SKM-1 treated with dmso at 0.1 percent for 144 hours (cell line): ENCODE measurements around the gene ZNF141.
"Not testable (repeated sequence)": the region's sequence is repeated elsewhere in the genome, so short reads cannot be mapped to it uniquely, and the experiment has no call there.

Source experiments
- DNase-seq: peaks from one replicate; lab custom pipeline; 2025; ENCODE audit not compliant: unreplicated experiment; lab: John Stamatoyannopoulos, UW

Gene ZNF141

DNA sequence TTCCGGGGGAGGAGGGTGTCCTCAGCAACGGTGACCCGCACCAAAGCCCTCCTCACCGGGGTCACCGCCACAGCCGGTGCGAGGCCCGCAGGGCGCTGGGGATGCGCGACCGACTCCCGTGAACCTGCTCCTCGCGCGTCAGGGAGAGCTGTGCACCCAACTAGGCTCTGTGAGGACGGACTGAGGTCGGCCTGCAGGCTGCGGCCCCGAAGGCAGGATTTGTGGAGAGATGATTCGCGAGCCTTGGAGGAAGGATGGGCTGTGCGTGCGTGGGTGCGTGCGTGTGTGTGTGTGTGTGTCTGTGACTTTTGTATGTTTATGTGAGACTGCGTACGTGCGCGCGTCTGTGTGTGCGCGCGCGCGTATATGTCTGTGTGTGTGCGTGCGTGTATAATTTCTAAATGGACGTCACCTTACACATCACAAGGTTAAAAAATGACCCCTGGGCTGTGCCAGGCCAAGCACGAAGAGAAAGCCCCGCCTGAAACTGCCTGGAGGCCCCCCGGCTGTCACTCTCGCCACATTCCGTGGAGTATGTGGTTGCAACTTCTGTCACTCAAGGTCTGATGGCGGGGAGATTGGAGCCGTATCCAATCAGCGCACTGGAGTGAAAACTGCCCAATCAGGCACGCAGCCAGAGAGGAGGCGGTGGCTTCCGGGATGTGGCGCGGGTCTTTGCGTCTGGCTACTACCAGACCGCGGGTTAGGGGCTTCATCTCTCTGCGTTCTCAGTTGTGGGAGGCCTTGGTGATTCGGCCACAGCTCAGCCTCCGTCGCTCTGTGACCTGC, at the start of gene ZNF141:
ZNF141 (plus strand) TSS at position 672 of the 789 bp plus-strand sequence. CDS start 170 bp downstream, outside the sequence.
- DNase-seq = peak; percentile 89

DNA sequence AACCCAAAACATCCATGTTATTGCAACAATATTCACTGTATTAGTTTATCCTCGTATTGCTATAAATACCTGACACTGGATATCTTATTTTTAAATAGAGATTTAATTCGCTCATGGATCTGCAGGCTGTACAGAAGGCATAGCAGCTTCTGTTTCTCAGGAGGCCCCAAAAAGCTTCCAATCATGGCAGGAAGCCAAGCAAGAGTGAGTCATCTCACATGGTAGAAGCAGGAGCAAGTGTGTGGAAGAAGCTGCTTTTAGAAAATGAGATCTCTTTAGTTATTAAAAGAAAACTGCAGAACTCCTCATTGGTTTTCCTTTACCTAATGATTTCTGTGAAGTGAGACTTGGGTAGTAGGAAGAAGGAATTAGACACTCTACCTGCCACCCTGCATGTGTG, 48.7 kb upstream of the ZNF141 start:
- no peak for DNase-seq

DNA sequence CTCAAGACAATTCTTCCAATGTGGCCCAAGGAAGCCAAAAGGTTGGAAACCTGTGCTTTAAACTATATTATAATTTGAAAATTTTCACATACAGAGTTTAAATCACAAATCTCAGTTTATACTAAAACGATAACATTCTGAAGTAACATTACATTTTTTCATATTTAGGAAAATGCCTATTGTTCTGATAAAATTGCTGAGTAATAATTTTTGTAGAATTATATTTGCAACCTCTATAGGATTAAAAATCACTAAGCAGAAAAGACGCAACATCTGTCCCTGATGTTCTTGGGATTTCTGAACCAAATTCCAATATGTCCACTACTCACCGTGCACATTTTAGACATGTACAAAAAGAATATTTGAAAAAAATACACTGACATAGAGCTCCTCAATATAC, 42.9 kb upstream of the ZNF141 start:
- no peak for DNase-seq

DNA sequence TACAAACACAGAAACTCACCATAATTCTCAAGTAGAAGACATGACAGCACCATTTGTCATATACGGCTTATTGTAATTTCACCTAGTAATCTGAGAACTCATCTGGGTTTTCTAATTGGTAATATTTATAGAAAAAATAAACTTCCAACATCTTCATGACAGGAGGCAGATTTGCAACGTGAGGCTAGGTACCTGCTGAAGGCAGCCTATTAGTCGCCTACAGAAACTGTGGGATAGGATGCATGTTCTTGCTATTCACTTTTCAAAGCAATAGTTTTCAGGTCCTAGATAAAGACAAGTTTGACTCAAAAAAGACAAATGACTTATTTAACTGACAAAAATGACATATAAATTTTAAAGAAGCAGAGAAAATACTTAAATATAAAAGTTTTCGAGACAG, 35.2 kb upstream of the ZNF141 start:
- DNase-seq = no peak

DNA sequence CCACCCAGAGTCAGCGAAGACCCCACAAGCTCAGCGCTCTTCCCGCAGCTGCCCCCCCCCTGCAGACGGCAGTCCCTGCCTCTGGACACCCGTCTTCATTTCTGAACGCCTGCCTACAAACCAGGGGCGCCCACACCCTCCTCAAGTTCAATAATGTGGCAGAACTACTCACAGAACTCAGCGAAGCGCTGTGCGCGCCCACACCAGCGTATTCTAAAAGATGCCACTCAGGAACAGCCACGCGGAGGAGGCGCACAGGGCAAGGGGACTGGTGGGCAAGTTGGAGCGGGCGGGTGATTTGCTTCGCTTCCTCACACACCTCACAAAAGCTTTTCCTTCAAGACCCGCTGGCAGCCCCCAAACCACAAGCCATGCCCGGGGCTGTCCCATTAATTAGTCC, 33.1 kb upstream of the ZNF141 start:
- not testable (repeated sequence) for DNase-seq

DNA sequence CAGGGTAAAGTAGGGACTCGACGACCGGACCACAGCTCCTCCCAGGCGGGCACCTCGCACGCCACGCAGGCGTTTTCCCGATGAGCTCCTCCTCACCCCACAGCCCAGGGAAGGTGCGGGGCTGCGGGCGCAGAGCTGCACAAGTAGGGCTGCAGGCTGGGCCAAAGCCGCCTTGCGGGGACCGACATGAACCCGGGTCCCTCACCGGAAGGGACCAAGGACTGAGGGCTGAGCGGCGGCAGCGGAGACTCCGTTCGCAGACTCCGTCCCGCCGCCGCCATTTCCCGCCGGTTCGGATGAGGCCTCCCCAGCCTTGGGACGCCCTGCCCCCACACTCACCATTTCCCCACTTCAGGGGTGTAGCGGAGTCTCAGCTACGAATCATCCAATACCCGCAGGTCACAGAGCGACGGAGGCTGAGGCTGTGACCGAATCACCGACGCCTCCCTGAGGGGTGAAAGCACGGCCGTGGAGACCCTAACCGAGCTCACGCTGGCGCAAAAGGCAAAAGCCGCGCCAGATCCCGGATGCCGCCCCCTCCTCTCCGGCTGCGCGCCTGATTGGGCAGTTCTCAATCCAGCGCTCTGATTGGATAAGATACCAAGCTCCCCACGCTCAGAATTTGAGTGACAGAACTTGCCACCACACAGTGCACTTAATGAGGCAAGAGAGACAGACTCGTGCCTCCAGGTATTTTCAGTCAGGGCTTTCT, 32.5 kb upstream of the ZNF141 start, which contains the start of gene ZNF732:
ZNF732 (minus strand) TSS at position 506 of the 712 bp plus-strand sequence; CDS start at position 342, 164 bp downstream.
- DNase-seq = no peak

DNA sequence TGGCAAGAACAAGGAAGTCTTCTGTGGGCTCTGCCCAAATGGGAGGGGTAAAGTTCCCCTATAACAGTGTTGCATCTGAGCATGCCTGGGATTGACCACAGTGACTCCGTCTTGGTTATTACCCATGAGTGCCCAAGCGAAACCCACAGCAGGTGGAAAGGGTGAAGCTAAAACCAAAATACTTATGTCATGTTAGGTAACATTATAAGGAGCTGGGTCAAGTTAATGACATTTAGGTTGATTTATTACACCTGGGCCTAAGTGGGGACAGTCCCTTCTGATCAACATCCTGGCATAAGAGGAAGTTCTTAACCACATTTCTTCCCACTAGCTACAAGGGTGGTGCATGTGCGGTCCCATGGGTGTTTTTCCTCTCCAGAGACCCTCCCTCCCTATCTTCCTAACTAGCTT, 31.1 kb upstream of the ZNF141 start:
- DNase-seq = peak; percentile 56

DNA sequence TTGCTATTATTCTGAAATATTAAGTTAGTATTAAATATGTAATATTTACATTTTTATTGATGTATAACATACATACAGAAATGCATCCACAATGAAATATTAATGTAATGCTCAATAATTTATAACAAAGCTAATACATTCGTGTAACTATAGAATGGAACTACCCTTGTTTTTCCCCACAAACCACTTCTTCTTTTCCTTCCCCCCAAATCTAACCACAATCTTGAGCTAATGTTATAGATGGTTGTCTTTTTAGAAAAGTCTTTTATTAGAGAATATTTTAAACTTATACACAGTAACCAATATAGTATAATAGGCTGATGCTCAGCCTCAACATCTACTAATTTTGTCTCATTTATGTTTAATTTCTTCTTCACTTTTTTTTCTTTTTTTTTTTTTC, 27.8 kb upstream of the ZNF141 start:
- no peak for DNase-seq

DNA sequence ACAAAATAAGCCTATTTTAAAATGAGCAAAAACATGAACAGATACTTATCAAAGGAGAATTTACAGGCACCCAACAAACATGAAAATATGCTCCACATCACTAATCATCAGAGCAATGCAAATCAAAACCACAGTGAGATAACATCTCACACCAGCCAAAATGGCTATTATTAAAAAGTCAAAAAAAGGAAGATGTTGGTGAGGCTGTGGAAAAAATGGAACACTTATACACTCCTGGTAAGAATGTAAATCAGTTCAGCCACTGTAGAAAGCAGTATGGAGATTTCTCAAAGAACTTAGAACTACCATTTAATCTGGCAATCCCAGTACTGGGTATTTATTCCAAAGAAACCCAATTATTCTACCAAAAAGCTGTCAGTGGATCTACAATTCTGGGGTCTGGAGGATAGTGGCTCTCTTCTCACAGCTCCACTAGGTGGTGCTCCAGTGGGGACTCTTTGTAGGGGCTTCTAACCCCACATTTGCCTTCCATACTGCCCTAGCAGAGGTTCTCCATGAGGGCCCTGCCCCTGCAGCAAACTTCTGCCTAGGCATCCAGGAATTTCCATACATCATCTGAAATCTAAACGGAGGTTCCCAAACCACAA, 23.2 kb upstream of the ZNF141 start:
- DNase-seq = no peak

DNA sequence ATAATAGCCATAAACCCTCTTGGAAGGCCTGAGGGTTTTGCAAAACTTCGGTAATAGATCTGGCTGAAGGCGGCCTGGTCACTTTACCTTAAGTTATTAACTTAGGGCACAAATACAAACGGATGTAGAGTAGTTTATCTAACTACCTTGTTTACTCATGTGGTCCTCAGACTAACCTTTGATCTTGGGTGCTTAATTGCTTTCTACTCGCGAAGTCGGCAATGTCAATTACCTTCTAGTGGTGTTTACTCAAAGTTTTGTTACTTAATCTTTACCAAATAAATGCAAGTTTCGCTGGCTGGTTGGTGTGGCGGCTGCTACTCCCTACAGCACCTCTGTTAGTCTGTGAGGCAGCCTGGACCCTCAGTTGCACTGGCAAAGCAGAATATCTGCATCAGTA, 8.9 kb upstream of the ZNF141 start:
- no peak for DNase-seq

DNA sequence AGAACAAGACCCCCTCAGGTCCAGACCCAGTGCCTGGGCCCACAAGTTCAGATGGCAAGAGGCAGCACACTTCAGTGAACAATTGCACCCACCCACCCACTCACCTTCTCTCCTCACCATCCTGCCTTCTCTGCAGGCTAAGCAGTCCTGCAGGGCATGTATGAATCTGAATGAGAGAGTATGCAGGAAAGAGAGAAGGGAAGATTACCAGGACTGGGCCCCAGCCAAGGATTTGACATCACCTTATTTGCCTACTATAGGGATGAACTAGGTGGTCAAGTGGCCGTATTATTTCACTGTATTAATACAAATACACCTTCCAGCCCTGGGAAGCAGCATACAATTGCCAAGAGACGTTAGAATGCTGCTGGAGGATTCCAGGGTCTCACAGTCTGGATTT, 2.1 kb upstream of the ZNF141 start:
- no peak for DNase-seq

DNA sequence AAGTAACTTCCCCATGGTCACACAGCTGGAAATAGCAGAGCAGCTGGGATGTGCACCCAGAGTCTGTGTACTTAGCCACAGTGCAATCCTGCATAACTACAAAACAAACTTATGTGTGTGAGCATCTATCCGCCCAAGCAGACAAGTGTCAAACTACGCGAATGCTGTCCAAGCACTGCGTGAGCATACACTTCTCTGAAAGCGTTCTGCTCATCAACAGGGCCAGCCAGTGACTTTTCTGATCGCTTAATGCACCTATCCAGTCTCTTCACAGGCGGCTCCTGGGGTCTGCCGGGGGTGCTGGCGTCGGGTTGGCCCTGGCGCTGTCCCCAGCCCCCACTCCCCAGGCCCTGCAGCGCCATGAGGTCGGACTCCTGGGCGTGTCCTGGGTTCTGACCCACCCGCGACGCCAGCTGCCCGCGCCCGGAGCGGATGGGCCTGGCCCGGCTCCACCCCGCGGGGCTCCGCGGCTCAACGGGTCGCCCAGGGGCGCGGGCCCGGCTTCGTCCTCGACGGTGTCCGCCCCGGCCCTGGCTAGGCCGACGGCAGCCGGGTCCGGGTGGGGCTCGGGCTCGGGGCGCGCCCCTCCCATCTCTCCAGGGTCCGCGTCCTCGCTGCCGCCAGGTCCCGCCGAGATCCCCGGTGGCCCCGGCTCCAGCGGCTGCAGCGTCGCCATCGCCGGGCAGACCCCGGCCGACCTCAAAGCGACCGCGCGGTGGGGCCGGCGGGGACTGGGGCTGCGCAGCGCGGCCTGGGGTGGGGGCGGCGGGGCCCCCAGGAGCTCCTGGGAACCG, 1.3 kb upstream of the ZNF141 start:
- DNase-seq = no peak

DNA sequence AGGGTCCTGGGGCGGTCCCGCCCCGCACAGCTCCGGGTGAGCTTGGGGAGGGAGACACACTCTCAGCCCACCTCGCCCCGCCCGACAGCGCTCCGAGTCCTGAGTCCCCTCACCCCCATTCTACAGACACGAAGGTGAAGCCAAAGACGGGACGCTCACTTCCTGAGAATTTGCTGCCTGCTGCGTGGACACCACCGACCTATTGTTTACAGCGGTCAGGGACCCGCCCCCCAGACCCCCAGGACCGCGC, 796 bp upstream of the ZNF141 start:
- DNase-seq = no peak

DNA sequence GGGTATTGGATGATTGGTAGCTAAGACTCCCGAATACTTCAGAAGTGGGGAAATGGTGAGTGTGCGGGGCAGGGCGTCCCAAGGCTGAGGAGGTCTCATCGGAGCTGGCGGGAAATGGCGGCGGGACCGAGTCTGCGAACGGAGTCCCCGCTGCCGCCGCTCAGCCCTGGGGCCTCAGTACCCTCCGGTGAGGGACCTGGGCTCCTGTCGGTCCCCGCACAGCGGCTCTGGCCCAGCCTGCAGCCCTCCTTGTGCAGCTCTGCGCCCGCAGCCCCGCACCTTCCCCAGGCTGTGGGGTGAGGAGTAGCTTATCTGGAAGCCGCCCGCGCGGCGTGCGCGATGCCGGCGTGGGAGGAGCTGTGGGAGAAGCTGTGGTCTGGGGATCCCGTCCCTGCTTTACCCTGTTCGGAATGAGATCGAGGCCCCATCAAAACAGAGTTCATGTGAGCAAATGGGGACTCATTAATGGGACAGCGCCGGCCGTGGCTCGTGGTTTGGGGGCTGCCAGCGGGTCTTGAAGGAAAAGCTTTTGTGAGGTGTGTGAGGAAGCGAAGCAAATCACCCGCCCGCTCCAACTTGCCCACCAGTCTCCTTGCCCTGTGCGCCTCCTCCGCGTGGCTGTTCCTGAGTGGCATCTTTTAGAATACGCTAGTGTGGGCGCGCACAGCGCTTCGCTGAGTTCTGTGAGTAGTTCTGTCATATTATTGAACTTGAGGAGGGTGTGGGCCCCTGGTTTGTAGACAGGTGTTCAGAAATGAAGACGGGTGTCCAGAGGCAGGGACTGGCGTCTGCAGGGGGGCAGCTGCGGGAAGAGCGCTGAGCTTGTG, 531 bp downstream of the ZNF141 start:
- DNase-seq = no peak

DNA sequence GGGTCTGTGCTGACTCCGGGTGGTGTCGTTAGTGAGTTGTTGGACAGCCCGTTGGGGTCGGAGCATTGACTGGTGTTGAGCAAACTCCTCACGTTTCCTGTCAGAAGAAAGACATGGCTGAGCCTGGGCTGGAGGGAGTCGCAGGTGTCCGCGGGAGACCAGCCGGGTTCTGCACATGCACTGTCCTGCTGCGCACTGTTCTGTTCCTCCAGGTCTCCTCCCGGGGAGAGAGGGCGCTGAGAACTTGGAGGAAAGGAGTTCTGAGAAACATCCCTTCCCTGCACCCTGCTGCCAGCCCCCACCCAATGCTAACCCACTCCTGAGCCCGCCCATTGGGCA, 1.1 kb downstream of the ZNF141 start:
- DNase-seq = no peak

DNA sequence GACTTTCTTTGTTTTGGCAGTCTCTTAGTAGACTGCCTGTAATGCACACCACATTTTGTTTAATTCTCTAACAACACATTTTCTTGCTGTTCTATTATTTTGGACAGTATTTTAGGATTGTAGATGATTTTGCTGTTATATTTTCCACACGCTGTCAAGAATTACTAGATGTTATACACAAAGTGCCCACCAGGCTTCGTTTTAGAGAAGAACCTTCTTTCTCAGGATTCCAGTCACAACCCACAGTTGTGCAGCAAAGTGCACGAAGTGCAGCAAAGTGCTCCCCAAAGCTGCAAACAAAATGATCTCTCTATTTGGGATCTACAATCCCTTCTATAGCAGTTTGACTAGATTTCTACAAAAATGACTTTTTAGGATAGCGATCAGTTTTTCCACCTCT, 2.4 kb downstream of the ZNF141 start:
- no peak for DNase-seq

DNA sequence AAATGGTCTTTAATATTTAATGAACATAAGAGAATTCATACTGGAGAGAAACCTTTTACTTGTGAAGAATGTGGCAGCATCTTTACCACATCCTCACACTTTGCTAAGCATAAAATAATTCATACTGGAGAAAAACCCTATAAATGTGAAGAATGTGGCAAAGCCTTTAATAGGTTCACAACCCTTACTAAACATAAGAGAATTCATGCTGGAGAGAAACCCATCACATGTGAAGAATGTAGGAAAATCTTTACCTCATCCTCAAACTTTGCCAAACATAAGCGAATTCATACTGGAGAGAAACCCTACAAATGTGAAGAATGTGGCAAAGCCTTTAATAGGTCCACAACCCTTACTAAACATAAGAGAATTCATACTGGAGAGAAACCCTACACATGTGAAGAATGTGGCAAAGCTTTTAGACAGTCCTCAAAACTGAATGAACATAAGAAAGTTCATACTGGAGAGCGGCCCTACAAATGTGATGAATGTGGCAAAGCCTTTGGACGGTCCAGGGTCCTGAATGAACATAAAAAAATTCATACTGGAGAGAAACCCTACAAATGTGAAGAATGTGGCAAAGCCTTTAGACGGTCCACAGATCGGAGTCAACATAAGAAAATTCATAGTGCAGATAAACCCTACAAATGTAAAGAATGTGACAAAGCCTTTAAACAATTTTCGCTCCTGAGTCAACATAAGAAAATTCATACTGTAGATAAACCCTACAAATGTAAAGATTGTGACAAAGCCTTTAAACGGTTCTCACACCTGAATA, 35.6 kb downstream of the ZNF141 start:
- no peak for DNase-seq

DNA sequence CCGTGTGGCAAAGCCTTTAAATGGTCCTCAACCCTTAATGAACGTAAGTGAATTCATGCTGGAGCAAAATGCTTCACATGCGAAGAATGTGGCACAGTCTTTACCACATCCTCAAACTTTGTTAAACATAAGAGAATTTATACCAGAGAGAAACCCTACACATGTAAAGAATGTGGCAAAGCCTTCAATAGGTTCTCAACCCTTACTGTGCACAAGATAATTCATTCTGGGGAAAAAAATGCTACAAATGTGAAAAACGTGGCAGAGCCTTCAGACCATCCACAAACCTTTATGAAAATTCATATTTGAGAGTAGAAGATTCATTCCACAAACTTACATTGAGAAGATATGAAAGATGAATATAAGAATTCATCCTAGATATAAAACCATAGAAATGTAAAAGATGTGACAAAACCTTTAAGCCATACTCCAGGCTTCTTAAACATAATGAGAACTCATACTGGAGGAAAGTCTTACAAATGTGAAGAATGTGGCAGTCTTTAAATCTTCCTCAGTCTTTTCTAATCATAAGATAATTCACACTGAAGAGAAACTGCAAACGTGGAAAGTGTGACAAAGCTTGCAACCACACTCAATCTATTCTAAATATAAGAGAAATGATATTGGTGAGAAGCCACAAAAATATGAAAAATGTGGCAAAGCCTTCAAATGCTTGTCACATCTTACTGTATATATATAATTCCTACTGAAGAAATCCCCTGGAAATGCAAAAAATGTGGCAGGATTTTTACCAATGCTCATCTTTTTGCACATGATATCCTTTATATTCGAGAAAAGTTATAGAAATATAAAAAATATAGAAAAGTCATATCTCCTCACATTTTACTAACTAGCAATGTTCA, 36.9 kb downstream of the ZNF141 start:
- DNase-seq = no peak
